HepG2 (cell line): Measurements from ENCODE around the gene CAPN8. TPM values are rescaled to one million over a fixed set of nuclear protein-coding genes. Genes with fewer than 3 reads are reported as not detected.

Source experiments
- ATAC-seq: fragments of 200-7000 bp; cut with Tn5 transposase; 3 replicates; pipeline ENCODE4 v1.9.1; 2020; ENCODE audit warnings: mild to moderate bottlenecking, moderate library complexity
- BruUV-seq: library from RNA; stranded (reverse); fragments of 400-500 nt; replicated peaks from 2 replicates; lab custom pipeline; 2021; lab: Mats Ljungman, UMichigan
- CTCF ChIA-PET: fragments of 300-600 bp; formaldehyde crosslinking; extraction: SDS; loops from one replicate; lab custom pipeline; 2021; ENCODE audit warnings: low total read pairs, inconsistent platforms, low intra/inter-chr PET ratio; lab: Yijun Ruan, JAX
- POLR2A ChIA-PET: fragments of 350-600 bp; sonication (Branson Sonifier 250); formaldehyde crosslinking; loops from one replicate; lab custom pipeline; 2020; ENCODE audit warnings: antibody characterized with exemption, inconsistent platforms; lab: Yijun Ruan, JAX
- DNase-seq: peaks from one replicate; pipeline ENCODE4 v3.0.0-alpha.2; 2015; ENCODE audit warnings: low spot score
- FAIRE-seq: peaks from 3 replicates; lab custom pipeline; 2011; peaks lifted over from hg19 to GRCh38; lab: Jason Lieb, UNC
- H2AFZ ChIP-seq: one replicate; pipeline ENCODE4 v1.6.1; 2011; ENCODE audit warnings: low read length, inconsistent platforms
- H3K27ac ChIP-seq: fragments of 300-600 bp; 3 replicates; pipeline ENCODE4 v1.8.0; 2011; ENCODE audit warnings: mixed run types, mild to moderate bottlenecking, mixed read lengths, low read length, inconsistent platforms; ENCODE audit not compliant: insufficient read depth; ENCODE audit errors: extremely low read length
- H3K27me3 ChIP-seq, 2 experiments: fragments of 200-600 bp in 1 of 2; 2 replicates in 1 of 2; 3 replicates in 1 of 2; pipeline versions ENCODE4 v1.6.0 to v1.8.0; 2011; ENCODE audit warnings: low read length in 2 of 2, mild to moderate bottlenecking in 2 of 2, moderate library complexity in 2 of 2, inconsistent platforms in 1 of 2; ENCODE audit not compliant: insufficient read depth in 2 of 2, control insufficient read depth in 1 of 2
- H3K36me3 ChIP-seq, 2 experiments: fragments of 200-600 bp in 1 of 2; replicated peaks in 1 of 2; 2 replicates in 1 of 2; 3 replicates in 1 of 2; pipeline versions ENCODE4 v1.5.1 to v1.8.0; 2011; ENCODE audit warnings: low read length in 2 of 2, inconsistent platforms in 1 of 2; ENCODE audit not compliant: insufficient read depth in 2 of 2, control insufficient read depth in 1 of 2
- H3K4me1 ChIP-seq: 2 replicates; pipeline ENCODE4 v1.5.1; 2012; ENCODE audit warnings: low read length, inconsistent platforms; ENCODE audit not compliant: insufficient read depth
- H3K4me2 ChIP-seq: 2 replicates; pipeline ENCODE4 v1.6.0; 2011; ENCODE audit warnings: low read depth, low read length, inconsistent platforms
- H3K4me3 ChIP-seq, 3 experiments: fragments of 200-600 bp in 1 of 3; sonication (generic), shearing (Covaris generic) in 1 of 3; replicated peaks in 1 of 3; 2 replicates each; pipeline ENCODE4 v1.5.1; 2011 to 2016; ENCODE audit warnings: low read length in 3 of 3, inconsistent platforms in 2 of 3, low read depth in 2 of 3, mild to moderate bottlenecking in 2 of 3, control low read depth in 1 of 3, mixed read lengths in 1 of 3; ENCODE audit not compliant: insufficient read depth in 1 of 3
- H3K79me2 ChIP-seq: one replicate; pipeline ENCODE4 v1.6.1; 2011; ENCODE audit warnings: low read length, inconsistent platforms; ENCODE audit not compliant: insufficient read depth
- H3K9ac ChIP-seq: 2 replicates; pipeline ENCODE4 v1.6.0; 2011; ENCODE audit warnings: mild to moderate bottlenecking, low read depth, low read length, inconsistent platforms; ENCODE audit not compliant: insufficient read depth
- H3K9me3 ChIP-seq: 2 replicates; pipeline ENCODE4 v1.5.1; 2012; ENCODE audit warnings: mild to moderate bottlenecking, low read length
- H4K20me1 ChIP-seq: 2 replicates; pipeline ENCODE4 v1.6.0; 2011; ENCODE audit warnings: inconsistent platforms, mild to moderate bottlenecking, low read length, moderate library complexity; ENCODE audit not compliant: insufficient read depth
- ARHGAP35 ChIP-seq: sonication (generic); formaldehyde crosslinking; IDR thresholded peaks from 2 replicates; pipeline ENCODE4 v1.9.0; 2022; ENCODE audit warnings: mild to moderate bottlenecking, inconsistent platforms, moderate library complexity, missing genetic modification reagents, borderline replicate concordance
- RAD21 ChIP-seq: fragments of 450-650 bp; formaldehyde crosslinking; IDR thresholded peaks from 2 replicates; pipeline ENCODE4 v1.5.0; 2020; ENCODE audit warnings: mild to moderate bottlenecking
- SPEN ChIP-seq: sonication (generic); formaldehyde crosslinking; IDR thresholded peaks from 2 replicates; pipeline ENCODE4 v1.5.1; 2020; ENCODE audit warnings: low read depth, mild to moderate bottlenecking, missing genetic modification reagents
- ZNF703 ChIP-seq: sonication (generic); formaldehyde crosslinking; IDR thresholded peaks from 2 replicates; pipeline ENCODE4 v1.5.1; 2020; ENCODE audit warnings: missing genetic modification reagents, mild to moderate bottlenecking, moderate library complexity, borderline replicate concordance
- ZNF724P ChIP-seq: sonication (generic); formaldehyde crosslinking; IDR thresholded peaks from 2 replicates; pipeline ENCODE4 v1.8.0; 2022; ENCODE audit warnings: missing genetic modification reagents, borderline replicate concordance
- ZNF816 ChIP-seq: sonication (generic); formaldehyde crosslinking; IDR thresholded peaks from 2 replicates; pipeline ENCODE4 v1.8.0; 2022; ENCODE audit warnings: missing genetic modification reagents, mild to moderate bottlenecking, borderline replicate concordance
- ZSCAN30 ChIP-seq: sonication (generic); formaldehyde crosslinking; IDR thresholded peaks from 2 replicates; pipeline ENCODE4 v1.5.0; 2020; ENCODE audit warnings: mild to moderate bottlenecking, missing genetic modification reagents
- WGBS: methylation state at CpG from one replicate; pipeline ENCODE4 v1.1.6; 2017; ENCODE audit warnings: low lambda C conversion rate; 5-methylcytosine and 5-hydroxymethylcytosine counted together
- in situ Hi-C: cut with HindIII; loops from 2 replicates; pipeline ENCODE4 v1.10.0; 2017; ENCODE audit warnings: low pct_unique_long_range_greater_than_20kb; ENCODE audit not compliant: extremely low pct_ligation_motif_present
- intact Hi-C: fragments of 100-400 bp; cut with micrococcal nuclease; formaldehyde crosslinking; loops from one replicate; pipeline ENCODE4 v1.10.0; 2022; ENCODE audit not compliant: unreplicated experiment
- polyA plus RNA-seq, 8 experiments: library from polyadenylated mRNA; depleted of rRNA in 3 of 8; stranded (reverse) in 7 of 8; unstranded in 1 of 8; fragments of >200 nt; fragmentation: Illumina TruSeq in 4 of 8; extraction: Trizol in 4 of 8; gene quantifications; 2 replicates each; pipeline versions ENCODE4 v1.2.1 to v1.2.3, GENCODE V29; 2011 to 2016; ENCODE audit warnings: low read depth in 4 of 8, missing spikeins in 1 of 8, mixed read lengths in 1 of 8; ENCODE audit not compliant: insufficient read depth in 1 of 8
- total RNA-seq, 5 experiments: library from RNA; depleted of rRNA; stranded (reverse); fragments of >200 nt; fragmentation: Illumina TruSeq; extraction: Trizol; gene quantifications; 2 replicates each; pipeline ENCODE4 v1.2.3, GENCODE V29; 2016; ENCODE audit warnings: low read depth in 1 of 5
- TF ChIP-seq, protein P1 (sequence below): sonication (generic); formaldehyde crosslinking; IDR thresholded peaks from 2 replicates; pipeline ENCODE4 v1.4.0; 2020; ENCODE audit warnings: mild to moderate bottlenecking, missing genetic modification reagents
- TF ChIP-seq, protein P2 (sequence below): IDR thresholded peaks from 2 replicates; pipeline ENCODE4 v1.6.1; 2016; ENCODE audit warnings: low read depth
- TF ChIP-seq, protein P3 (sequence below), 2 experiments: sonication (generic) in 1 of 2; formaldehyde crosslinking in 1 of 2; IDR thresholded peaks; 2 replicates each; pipeline versions ENCODE4 v1.5.1 to v1.6.1; 2011 to 2020; ENCODE audit warnings: borderline replicate concordance in 1 of 2, low read depth in 1 of 2, low read length in 1 of 2, mild to moderate bottlenecking in 1 of 2, missing genetic modification reagents in 1 of 2, moderate library complexity in 1 of 2
- TF ChIP-seq, protein P4 (sequence below): IDR thresholded peaks from 2 replicates; pipeline ENCODE4 v1.6.1; 2018; ENCODE audit warnings: missing genetic modification reagents, mild to moderate bottlenecking, missing compliant biosample characterization
- TF ChIP-seq, protein P5 (sequence below): sonication (generic); formaldehyde crosslinking; IDR thresholded peaks from 2 replicates; pipeline ENCODE4 v1.4.0; 2020; ENCODE audit warnings: missing genetic modification reagents

Gene CAPN8
- total and polyA plus RNA-seq, 2 of the 13 experiments (the other 11 are each of a cell fraction or from before 2014, with no cell fraction given), result 0.20 to 0.25 TPM

DNA sequence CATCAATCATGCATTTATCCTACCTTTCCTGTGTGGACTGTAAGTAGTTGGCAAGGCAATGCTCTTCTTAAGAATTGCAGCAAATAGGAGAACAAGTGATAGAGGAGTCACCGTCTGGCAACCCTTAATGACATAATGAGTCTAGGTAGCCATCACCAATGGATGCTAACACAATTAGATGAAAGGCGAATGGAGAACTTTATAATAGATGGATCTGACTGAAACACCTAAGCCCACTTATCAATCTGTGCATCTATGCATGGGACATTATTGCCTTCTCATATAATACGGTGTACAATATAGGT, 18.9 kb upstream of the CAPN8 start:
- POLR2A ChIA-PET, result no interaction called here
- H3K4me3 ChIP-seq, result no peak overlapping the region
- TF ChIP-seq, protein P1, sequence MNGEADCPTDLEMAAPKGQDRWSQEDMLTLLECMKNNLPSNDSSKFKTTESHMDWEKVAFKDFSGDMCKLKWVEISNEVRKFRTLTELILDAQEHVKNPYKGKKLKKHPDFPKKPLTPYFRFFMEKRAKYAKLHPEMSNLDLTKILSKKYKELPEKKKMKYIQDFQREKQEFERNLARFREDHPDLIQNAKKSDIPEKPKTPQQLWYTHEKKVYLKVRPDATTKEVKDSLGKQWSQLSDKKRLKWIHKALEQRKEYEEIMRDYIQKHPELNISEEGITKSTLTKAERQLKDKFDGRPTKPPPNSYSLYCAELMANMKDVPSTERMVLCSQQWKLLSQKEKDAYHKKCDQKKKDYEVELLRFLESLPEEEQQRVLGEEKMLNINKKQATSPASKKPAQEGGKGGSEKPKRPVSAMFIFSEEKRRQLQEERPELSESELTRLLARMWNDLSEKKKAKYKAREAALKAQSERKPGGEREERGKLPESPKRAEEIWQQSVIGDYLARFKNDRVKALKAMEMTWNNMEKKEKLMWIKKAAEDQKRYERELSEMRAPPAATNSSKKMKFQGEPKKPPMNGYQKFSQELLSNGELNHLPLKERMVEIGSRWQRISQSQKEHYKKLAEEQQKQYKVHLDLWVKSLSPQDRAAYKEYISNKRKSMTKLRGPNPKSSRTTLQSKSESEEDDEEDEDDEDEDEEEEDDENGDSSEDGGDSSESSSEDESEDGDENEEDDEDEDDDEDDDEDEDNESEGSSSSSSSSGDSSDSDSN (CRISPR knock-in tag), result no peak
- TF ChIP-seq ZSCAN30 (CRISPR knock-in tag) (no peak), SPEN (no peak), RAD21 (CRISPR knock-in tag) (no peak), ZNF703 (CRISPR knock-in tag) (no peak), ARHGAP35 (no peak), ZNF816 (CRISPR knock-in tag) (no peak), ZNF724P (CRISPR knock-in tag) (no peak)
- TF ChIP-seq, protein P2, sequence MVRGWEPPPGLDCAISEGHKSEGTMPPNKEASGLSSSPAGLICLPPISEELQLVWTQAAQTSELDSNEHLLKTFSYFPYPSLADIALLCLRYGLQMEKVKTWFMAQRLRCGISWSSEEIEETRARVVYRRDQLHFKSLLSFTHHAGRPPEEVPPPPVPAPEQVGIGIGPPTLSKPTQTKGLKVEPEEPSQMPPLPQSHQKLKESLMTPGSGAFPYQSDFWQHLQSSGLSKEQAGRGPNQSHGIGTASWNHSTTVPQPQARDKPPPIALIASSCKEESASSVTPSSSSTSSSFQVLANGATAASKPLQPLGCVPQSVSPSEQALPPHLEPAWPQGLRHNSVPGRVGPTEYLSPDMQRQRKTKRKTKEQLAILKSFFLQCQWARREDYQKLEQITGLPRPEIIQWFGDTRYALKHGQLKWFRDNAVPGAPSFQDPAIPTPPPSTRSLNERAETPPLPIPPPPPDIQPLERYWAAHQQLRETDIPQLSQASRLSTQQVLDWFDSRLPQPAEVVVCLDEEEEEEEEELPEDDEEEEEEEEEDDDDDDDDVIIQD, result no peak
- TF ChIP-seq, protein P3, sequence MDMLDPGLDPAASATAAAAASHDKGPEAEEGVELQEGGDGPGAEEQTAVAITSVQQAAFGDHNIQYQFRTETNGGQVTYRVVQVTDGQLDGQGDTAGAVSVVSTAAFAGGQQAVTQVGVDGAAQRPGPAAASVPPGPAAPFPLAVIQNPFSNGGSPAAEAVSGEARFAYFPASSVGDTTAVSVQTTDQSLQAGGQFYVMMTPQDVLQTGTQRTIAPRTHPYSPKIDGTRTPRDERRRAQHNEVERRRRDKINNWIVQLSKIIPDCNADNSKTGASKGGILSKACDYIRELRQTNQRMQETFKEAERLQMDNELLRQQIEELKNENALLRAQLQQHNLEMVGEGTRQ (IDR thresholded peaks at IDR 0.05; ENCODE audit: low read depth, low read length), result no peak
- TF ChIP-seq, protein P3 (CRISPR knock-in tag; IDR thresholded peaks at IDR 0.05; ENCODE audit: borderline replicate concordance), result no peak
- TF ChIP-seq, protein P4, sequence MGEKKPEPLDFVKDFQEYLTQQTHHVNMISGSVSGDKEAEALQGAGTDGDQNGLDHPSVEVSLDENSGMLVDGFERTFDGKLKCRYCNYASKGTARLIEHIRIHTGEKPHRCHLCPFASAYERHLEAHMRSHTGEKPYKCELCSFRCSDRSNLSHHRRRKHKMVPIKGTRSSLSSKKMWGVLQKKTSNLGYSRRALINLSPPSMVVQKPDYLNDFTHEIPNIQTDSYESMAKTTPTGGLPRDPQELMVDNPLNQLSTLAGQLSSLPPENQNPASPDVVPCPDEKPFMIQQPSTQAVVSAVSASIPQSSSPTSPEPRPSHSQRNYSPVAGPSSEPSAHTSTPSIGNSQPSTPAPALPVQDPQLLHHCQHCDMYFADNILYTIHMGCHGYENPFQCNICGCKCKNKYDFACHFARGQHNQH (CRISPR knock-in tag), result no peak
- TF ChIP-seq, protein P5, sequence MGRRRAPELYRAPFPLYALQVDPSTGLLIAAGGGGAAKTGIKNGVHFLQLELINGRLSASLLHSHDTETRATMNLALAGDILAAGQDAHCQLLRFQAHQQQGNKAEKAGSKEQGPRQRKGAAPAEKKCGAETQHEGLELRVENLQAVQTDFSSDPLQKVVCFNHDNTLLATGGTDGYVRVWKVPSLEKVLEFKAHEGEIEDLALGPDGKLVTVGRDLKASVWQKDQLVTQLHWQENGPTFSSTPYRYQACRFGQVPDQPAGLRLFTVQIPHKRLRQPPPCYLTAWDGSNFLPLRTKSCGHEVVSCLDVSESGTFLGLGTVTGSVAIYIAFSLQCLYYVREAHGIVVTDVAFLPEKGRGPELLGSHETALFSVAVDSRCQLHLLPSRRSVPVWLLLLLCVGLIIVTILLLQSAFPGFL (CRISPR knock-in tag), result no peak
- TF ChIP-seq, all 625 proteins: peak for 0

More for the DNA sequence above, 18.9 kb upstream of the CAPN8 start:
- no peak overlapping the region for H3K27ac ChIP-seq
- ATAC-seq (no peak), FAIRE-seq (no peak), DNase-seq (no peak)
- peaks cover 0 to 17% of the 10 kb centered on the region in 2 experiments; a peak in 3 of 5 replicates for H3K27me3 ChIP-seq
- intact Hi-C loops (loop anchor here (1.0 to 2.0 kb wide), 2 partner anchors 153 to 552 kb away; no protein-coding TSS in a partner anchor), in situ Hi-C loops (loop anchor here (10.0 kb wide), 1 partner anchor 550 kb away; no protein-coding TSS in a partner anchor)
- no peak overlapping the region for H3K4me2 ChIP-seq
- no peaks in the 10 kb centered on the region for H3K36me3 ChIP-seq
- no peaks in the 10 kb centered on the region for H3K4me1 ChIP-seq
- no peaks in the 10 kb centered on the region for H3K9me3 ChIP-seq
- no peaks in the 10 kb centered on the region for H4K20me1 ChIP-seq
- no peak overlapping the region for H2AFZ ChIP-seq
- CTCF ChIA-PET, result interaction anchor here (0.7 to 2.6 kb wide), 4 partner anchors 128 to 551 kb away, joined by 3 to 34 read pairs (median 15); no protein-coding TSS in a partner anchor
- no TSS peak for BruUV-seq
- no peaks in the 10 kb centered on the region for H3K79me2 ChIP-seq
- H3K9ac ChIP-seq, result no peak overlapping the region
- 0% methylated on average over 3 of the region's 3 CpGs for WGBS
